IMR-90 (cell line): ENCODE results near the gene PCYT1A. TPM values are rescaled to one million over a fixed set of nuclear protein-coding genes. Genes with fewer than 3 reads are reported as not detected.

ENCODE experiments used
- ATAC-seq: fragments of 200-7000 bp; cut with Tn5 transposase; 2 replicates; pipeline ENCODE4 v1.9.1; 2020; ENCODE audit warnings: low read depth, mild to moderate bottlenecking, moderate library complexity
- BruUV-seq: library from RNA; stranded (reverse); fragments of 400-500 nt; replicated peaks from 2 replicates; lab custom pipeline; 2021; lab: Mats Ljungman, UMichigan
- CTCF ChIA-PET: fragments of 300-600 bp; formaldehyde crosslinking; extraction: SDS; loops from one replicate; lab custom pipeline; 2021; ENCODE audit warnings: antibody characterized with exemption; lab: Yijun Ruan, JAX
- POLR2A ChIA-PET: fragments of 300-600 bp; sonication (Branson Sonifier 250); formaldehyde crosslinking; loops from one replicate; lab custom pipeline; 2022; ENCODE audit warnings: antibody characterized with exemption; ENCODE audit not compliant: unreplicated experiment; lab: Charles Lee
- DNase-seq: peaks from one replicate; pipeline ENCODE4 v3.0.0; 2013
- H2AFZ ChIP-seq: replicated peaks from 2 replicates; pipeline ENCODE3; 2013; ENCODE audit warnings: low read length, mild to moderate bottlenecking; ENCODE audit not compliant: poor library complexity
- H2AK5ac ChIP-seq: 2 replicates; pipeline ENCODE4 v1.6.1; 2013; ENCODE audit warnings: low read depth, low read length, inconsistent platforms
- H2AK9ac ChIP-seq: replicated peaks from 2 replicates; pipeline ENCODE3; 2013; ENCODE audit warnings: mild to moderate bottlenecking, low read depth, low read length, moderate library complexity; ENCODE audit not compliant: poor library complexity
- H2BK120ac ChIP-seq: 2 replicates; pipeline ENCODE4 v1.6.1; 2013; ENCODE audit warnings: low read depth, low read length, inconsistent platforms
- H2BK15ac ChIP-seq: 3 replicates; pipeline ENCODE4 v1.6.1; 2013; ENCODE audit warnings: low read depth, low read length, inconsistent platforms
- H2BK20ac ChIP-seq: 2 replicates; pipeline ENCODE4 v1.6.1; 2013; ENCODE audit warnings: low read depth, mild to moderate bottlenecking, inconsistent platforms, low read length, moderate library complexity
- H2BK5ac ChIP-seq: 2 replicates; pipeline ENCODE4 v1.6.1; 2013; ENCODE audit warnings: mild to moderate bottlenecking, low read depth, low read length, inconsistent platforms; ENCODE audit not compliant: poor library complexity, severe bottlenecking
- H3K14ac ChIP-seq: replicated peaks from 2 replicates; pipeline ENCODE4 v1.6.1; 2013; ENCODE audit warnings: low read depth, low read length, inconsistent platforms
- H3K18ac ChIP-seq: 2 replicates; pipeline ENCODE4 v1.6.1; 2013; ENCODE audit warnings: low read depth, low read length, control low read depth
- H3K23ac ChIP-seq: 2 replicates; pipeline ENCODE4 v1.6.1; 2013; ENCODE audit warnings: low read depth, low read length, inconsistent platforms
- H3K27ac ChIP-seq: 2 replicates; pipeline ENCODE4 v1.5.1; 2013; ENCODE audit warnings: mild to moderate bottlenecking, control low read depth, low read length; ENCODE audit not compliant: insufficient read depth
- H3K27me3 ChIP-seq: 2 replicates; pipeline ENCODE4 v1.6.1; 2013; ENCODE audit warnings: low read length; ENCODE audit not compliant: control insufficient read depth, insufficient read depth
- H3K36me3 ChIP-seq: 2 replicates; pipeline ENCODE4 v1.6.1; 2013; ENCODE audit warnings: low read length, mixed read lengths; ENCODE audit not compliant: control insufficient read depth, insufficient read depth
- H3K4ac ChIP-seq: 2 replicates; pipeline ENCODE4 v1.6.1; 2013; ENCODE audit warnings: low read depth, low read length, inconsistent platforms
- H3K4me1 ChIP-seq: 2 replicates; pipeline ENCODE4 v1.6.1; 2013; ENCODE audit warnings: low read length, mixed read lengths; ENCODE audit not compliant: control insufficient read depth, insufficient read depth
- H3K4me2 ChIP-seq: 2 replicates; pipeline ENCODE4 v1.6.1; 2013; ENCODE audit warnings: low read depth, mild to moderate bottlenecking, control low read depth, low read length, moderate library complexity
- H3K4me3 ChIP-seq: 2 replicates; pipeline ENCODE4 v1.5.1; 2013; ENCODE audit warnings: low read depth, mild to moderate bottlenecking, control low read depth, low read length, moderate library complexity; ENCODE audit not compliant: insufficient read depth
- H3K56ac ChIP-seq: 2 replicates; pipeline ENCODE4 v1.6.1; 2013; ENCODE audit warnings: low read length, inconsistent platforms; ENCODE audit not compliant: insufficient read depth; ENCODE audit errors: extremely low read depth
- H3K79me1 ChIP-seq, 2 experiments: 2 replicates each; pipeline ENCODE4 v1.6.1; 2013; ENCODE audit warnings: low read length in 2 of 2, inconsistent platforms in 1 of 2, low read depth in 1 of 2
- H3K9ac ChIP-seq: 2 replicates; pipeline ENCODE4 v1.6.1; 2013; ENCODE audit warnings: low read depth, low read length, control low read depth
- H3K9me1 ChIP-seq: 2 replicates; pipeline ENCODE4 v1.6.1; 2013; ENCODE audit warnings: low read length, inconsistent platforms; ENCODE audit not compliant: insufficient read depth
- H3K9me3 ChIP-seq: 2 replicates; pipeline ENCODE4 v1.6.1; 2013; ENCODE audit warnings: low read length; ENCODE audit not compliant: control insufficient read depth, insufficient read depth
- H4K20me1 ChIP-seq: 2 replicates; pipeline ENCODE4 v1.6.1; 2013; ENCODE audit warnings: low read length, inconsistent platforms; ENCODE audit not compliant: insufficient read depth
- H4K5ac ChIP-seq: 2 replicates; pipeline ENCODE4 v1.6.1; 2013; ENCODE audit warnings: mild to moderate bottlenecking, low read depth, low read length, control low read depth
- H4K8ac ChIP-seq, 2 experiments: 2 replicates each; pipeline ENCODE4 v1.6.1; 2013; ENCODE audit warnings: low read depth in 2 of 2, low read length in 2 of 2, control low read depth in 1 of 2, inconsistent platforms in 1 of 2
- H4K91ac ChIP-seq: 2 replicates; pipeline ENCODE4 v1.6.1; 2013; ENCODE audit warnings: low read depth, low read length, inconsistent platforms; ENCODE audit not compliant: insufficient read depth
- BHLHE40 ChIP-seq: fragments of 150-350 bp; IDR thresholded peaks from 2 replicates; pipeline ENCODE4 v1.6.1; 2016; ENCODE audit warnings: mild to moderate bottlenecking, low read depth, low read length
- CHD1 ChIP-seq: IDR thresholded peaks from 2 replicates; pipeline ENCODE4 v1.6.1; 2012; ENCODE audit warnings: low read depth, low read length, improper control_type of control experiment
- ELK1 ChIP-seq: fragments of 150-350 bp; IDR thresholded peaks from 2 replicates; pipeline ENCODE4 v1.6.1; 2016; ENCODE audit warnings: low read depth, mild to moderate bottlenecking, low read length, moderate library complexity, borderline replicate concordance
- FOS ChIP-seq: fragments of 150-350 bp; IDR thresholded peaks from 2 replicates; pipeline ENCODE4 v1.6.1; 2016; ENCODE audit warnings: low read depth, low read length
- MXI1 ChIP-seq: IDR thresholded peaks from 2 replicates; pipeline ENCODE4 v1.6.1; 2012; ENCODE audit warnings: low read depth, mild to moderate bottlenecking, low read length, moderate library complexity, borderline replicate concordance
- POLR2A ChIP-seq: IDR thresholded peaks from 2 replicates; pipeline ENCODE4 v1.6.1; 2012; ENCODE audit warnings: mild to moderate bottlenecking, low read depth, low read length
- RFX5 ChIP-seq: IDR thresholded peaks from 2 replicates; pipeline ENCODE4 v1.8.0; 2012; ENCODE audit warnings: low read depth, mild to moderate bottlenecking, low read length, moderate library complexity
- WGBS, 2 experiments: methylation state at CpG; one replicate each; pipeline versions ENCODE4 v1.1.5 to v1.1.7; 2013; ENCODE audit warnings: missing lambda C conversion rate in 2 of 2; ENCODE audit not compliant: insufficient read length in 1 of 2; ENCODE audit errors: extremely low coverage in 2 of 2; 5-methylcytosine and 5-hydroxymethylcytosine counted together
- dilution Hi-C: fragments of 300-500 bp; cut with HindIII; formaldehyde crosslinking; loops from one replicate; pipeline ENCODE4 v1.14.3; 2018; ENCODE audit warnings: low sequenced_read_pairs; ENCODE audit not compliant: unreplicated experiment
- in situ Hi-C: fragments of 300-500 bp; cut with MboI; formaldehyde crosslinking; loops from 3 replicates; pipeline ENCODE4 v1.14.3; 2019; ENCODE audit warnings: low sequenced_read_pairs, inconsistent platforms, mixed read lengths
- intact Hi-C: fragments of 100-400 bp; cut with micrococcal nuclease; formaldehyde crosslinking; loops from 2 replicates; pipeline ENCODE4 v1.10.0; 2022
- polyA plus RNA-seq, 3 experiments: library from polyadenylated mRNA; depleted of rRNA; stranded (reverse); fragments of >200 nt; gene quantifications; 2 replicates each; pipeline ENCODE4 v1.2.3, GENCODE V29; 2012; ENCODE audit warnings: low replicate concordance in 1 of 3
- total RNA-seq: library from RNA; depleted of rRNA; stranded (reverse); fragments of >200 nt; gene quantifications from 2 replicates; pipeline ENCODE4 v1.2.3, GENCODE V29; 2012
- TF ChIP-seq, protein P1 (sequence below): conservative IDR thresholded peaks from 2 replicates; pipeline ENCODE4 v1.5.1; 2012; ENCODE audit warnings: mild to moderate bottlenecking, low read depth, low read length, improper control_type of control experiment

Gene PCYT1A
- total and polyA plus RNA-seq, 2 of the 4 experiments (the other 2 are of a cell fraction): 62.8 to 127 TPM

DNA sequence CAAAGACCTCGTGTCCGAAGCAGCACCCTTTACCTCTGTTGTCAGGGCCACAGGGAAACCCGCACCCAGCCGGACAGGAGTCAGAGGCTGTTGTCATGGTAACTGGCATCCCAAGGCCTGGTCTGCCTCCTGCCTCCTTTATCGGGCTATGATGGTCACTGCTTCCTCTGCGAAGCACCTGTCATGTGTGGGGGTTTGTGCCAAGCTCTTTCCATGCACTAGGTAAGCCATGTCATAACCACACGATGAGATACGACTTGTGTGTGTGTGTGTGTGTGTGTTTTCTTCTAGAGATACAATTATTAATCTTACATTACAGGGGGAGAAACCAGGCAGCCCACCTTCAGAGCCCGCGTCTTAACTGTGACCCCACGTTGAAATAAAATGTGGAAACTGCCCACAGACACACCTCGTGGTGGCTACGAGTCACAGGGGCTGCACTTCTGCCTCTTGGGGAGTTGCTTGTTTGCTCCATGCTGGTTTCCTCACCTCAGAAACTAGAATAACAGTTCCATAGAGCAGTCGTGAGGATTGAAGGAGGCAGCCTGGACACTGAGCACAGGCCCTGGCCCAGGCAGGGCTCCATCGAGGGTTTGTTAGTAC lies 94.3 kb downstream of the PCYT1A start:
- Histone ChIP-seq H2BK5ac (no peak overlapping the region), H4K8ac (no peak overlapping the region), H3K4me1 (no peaks in the 10 kb centered on the region), H3K4me3 (no peak overlapping the region), H3K27me3 (no peaks in the 10 kb centered on the region), H2BK15ac (no peak overlapping the region), H4K20me1 (no peaks in the 10 kb centered on the region), H3K56ac (no peak overlapping the region), H3K23ac (no peak overlapping the region), H2AFZ (peak overlapping the region; percentile 58), H2AK9ac (peak overlapping the region; percentile 72), H3K18ac (no peak overlapping the region), H3K9me3 (no peaks in the 10 kb centered on the region), H2BK120ac (no peak overlapping the region), H3K79me1 (no peaks in the 10 kb centered on the region), H2AK5ac (no peak overlapping the region), H3K4me2 (no peak overlapping the region), H2BK20ac (no peak overlapping the region), H3K14ac (no peak overlapping the region), H3K4ac (no peak overlapping the region), H3K9ac (no peak overlapping the region), H3K36me3 (no peaks in the 10 kb centered on the region), H3K27ac (no peak overlapping the region), H4K5ac (no peak overlapping the region), H4K91ac (no peak overlapping the region; the same call in 1 of the 2 replicates), H3K9me1 (no peaks in the 10 kb centered on the region)
- in situ Hi-C loops: no loop called here
- intact Hi-C loops: no loop called here
- no TSS peak for BruUV-seq
- dilution Hi-C loops: loop anchor here (25.0 kb wide), 1 partner anchor 131 kb away; no protein-coding TSS in a partner anchor
- WGBS, 2 experiments: 100% methylated on average over 1 of the region's 15 CpGs; no CpG with 5 or more reads in 1 of the 2 experiments
- ChIA-PET POLR2A (no interaction called here), CTCF (interaction anchor here (0.7 kb wide), 1 partner anchor 491 kb away, joined by 3 read pairs; no protein-coding TSS in a partner anchor)
- ATAC-seq: no peak
- TF ChIP-seq ELK1: no peak
- no peak for TF ChIP-seq MXI1
- no peak for TF ChIP-seq BHLHE40
- no peak for TF ChIP-seq RFX5
- TF ChIP-seq, protein P1, sequence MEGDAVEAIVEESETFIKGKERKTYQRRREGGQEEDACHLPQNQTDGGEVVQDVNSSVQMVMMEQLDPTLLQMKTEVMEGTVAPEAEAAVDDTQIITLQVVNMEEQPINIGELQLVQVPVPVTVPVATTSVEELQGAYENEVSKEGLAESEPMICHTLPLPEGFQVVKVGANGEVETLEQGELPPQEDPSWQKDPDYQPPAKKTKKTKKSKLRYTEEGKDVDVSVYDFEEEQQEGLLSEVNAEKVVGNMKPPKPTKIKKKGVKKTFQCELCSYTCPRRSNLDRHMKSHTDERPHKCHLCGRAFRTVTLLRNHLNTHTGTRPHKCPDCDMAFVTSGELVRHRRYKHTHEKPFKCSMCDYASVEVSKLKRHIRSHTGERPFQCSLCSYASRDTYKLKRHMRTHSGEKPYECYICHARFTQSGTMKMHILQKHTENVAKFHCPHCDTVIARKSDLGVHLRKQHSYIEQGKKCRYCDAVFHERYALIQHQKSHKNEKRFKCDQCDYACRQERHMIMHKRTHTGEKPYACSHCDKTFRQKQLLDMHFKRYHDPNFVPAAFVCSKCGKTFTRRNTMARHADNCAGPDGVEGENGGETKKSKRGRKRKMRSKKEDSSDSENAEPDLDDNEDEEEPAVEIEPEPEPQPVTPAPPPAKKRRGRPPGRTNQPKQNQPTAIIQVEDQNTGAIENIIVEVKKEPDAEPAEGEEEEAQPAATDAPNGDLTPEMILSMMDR: no peak
- TF ChIP-seq POLR2A: no peak
- no peak for TF ChIP-seq FOS
- TF ChIP-seq CHD1: no peak
- no peak for DNase-seq
